ENCODE results near the gene PRKCB.

PRKCB gene

GRCh38 chr16:23866621-23867020 lies 30.8 kb downstream of the PRKCB start:
- no peak for DNase-seq (ENCODE audit: low spot score)

- DNase-seq (ENCODE audit: low spot score) = no peak
Observed at GRCh38 chr16:23867566-23867965, 31.8 kb downstream of the PRKCB start.

- no peak for DNase-seq (ENCODE audit: low spot score)
Observed at GRCh38 chr16:23868136-23868535, 32.4 kb downstream of the PRKCB start.

DNA sequence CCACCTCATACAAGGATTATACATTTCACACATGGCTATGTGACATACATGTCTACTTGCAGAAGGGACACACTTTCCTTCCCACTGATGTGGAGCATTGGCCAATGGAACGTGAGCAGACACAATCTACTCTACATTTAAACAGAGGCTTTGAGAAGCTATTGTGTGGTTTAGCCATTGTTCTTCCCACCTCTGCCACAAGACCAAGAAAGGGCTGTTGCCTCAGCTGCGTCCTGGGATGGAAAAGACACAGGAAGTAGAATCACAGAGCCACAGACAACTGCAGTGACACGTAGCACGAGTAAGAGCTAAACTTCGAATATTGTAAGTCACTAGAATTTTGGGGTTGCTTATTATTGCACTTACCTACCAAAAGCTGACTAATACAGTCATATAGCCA lies 33.3 kb downstream of the PRKCB start:
- DNase-seq (ENCODE audit: low spot score) = peak; percentile 55

DNA sequence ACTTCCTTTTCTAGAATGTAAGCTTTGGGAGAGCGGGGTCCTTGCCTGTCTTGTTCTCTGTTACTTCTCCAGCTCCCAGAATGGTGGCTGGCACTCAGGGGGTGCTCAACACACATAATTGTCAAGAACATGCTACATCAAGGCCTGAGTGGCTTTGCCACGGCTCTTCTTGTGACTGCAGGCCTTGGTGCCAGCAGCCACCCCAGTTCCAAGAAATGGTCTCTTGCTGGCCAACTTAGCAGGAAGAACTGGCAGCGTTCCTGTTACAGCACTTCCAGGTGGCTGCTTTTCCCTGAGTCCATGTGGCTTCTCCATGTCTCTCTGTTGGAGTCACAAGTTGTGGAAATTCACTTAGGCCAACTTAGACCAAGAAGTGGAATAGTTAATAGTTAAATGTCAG lies 36.1 kb downstream of the PRKCB start:
- DNase-seq (ENCODE audit: low spot score) = no peak

DNA sequence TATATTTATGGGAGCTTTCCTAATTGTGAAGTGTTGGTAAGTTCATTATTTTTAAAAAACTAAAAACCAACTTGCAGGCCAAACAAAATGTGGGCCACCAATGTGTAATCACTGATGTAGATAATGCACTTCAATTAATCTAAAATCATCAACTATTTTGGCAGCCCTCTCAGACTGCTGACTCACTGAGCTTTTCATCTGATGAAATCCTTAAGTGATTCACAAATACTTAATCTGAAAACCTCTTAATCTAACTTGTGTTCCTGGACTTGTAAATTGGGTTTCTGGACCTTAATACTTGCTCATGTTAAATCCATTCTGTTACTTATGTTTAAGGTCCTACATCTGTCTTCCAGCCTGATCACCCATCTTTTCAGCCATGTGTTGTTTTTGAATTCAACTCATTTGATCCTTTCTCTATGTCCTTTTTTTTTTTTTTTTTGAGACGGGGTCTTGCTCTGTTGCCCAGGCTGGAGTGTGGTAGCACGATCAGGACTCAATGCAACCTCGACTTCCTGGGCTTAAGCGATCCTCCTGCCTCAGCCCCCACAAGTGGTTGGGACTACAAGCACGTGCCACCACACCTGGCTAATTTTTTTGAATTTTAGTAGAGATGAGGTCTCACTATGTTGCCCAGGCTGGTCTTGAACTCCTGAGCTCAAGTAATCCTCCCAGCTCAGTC lies 39.0 kb downstream of the PRKCB start:
- DNase-seq (ENCODE audit: low spot score) = no peak

DNA sequence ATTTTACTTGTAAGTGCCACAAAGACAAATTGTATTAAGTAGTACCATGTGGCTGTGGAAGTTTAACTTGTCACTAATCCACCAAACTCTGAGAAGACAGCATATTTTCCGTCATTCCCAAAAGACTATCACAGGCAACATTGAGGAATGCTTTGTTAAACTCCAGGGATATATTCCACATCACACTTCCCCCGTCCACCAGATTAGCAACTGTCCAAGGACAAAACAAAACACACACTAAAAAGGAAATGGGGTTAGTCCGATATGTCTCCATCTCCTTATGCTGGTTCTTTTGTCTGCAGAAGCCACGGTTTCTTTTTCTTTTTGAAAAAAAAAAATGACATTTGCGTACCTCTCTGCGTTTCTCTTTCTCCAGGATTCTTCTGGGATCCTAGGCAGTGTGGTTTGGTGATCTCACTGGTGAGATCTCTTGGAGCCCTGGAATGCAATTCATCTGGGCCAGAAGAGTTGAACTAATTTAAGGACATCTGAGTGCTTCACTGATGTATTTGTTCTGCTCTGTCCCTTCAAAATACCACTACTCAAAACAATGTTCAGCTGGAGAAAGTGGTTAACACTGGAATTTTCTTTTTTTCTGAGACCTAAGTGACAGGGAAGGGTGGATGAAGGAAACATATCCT lies 40.6 kb downstream of the PRKCB start:
- no peak for DNase-seq (ENCODE audit: low spot score)

GRCh38 chr16:23877107-23878070 lies 41.6 kb downstream of the PRKCB start:
- DNase-seq (ENCODE audit: low spot score) = peak; percentile 20

DNA sequence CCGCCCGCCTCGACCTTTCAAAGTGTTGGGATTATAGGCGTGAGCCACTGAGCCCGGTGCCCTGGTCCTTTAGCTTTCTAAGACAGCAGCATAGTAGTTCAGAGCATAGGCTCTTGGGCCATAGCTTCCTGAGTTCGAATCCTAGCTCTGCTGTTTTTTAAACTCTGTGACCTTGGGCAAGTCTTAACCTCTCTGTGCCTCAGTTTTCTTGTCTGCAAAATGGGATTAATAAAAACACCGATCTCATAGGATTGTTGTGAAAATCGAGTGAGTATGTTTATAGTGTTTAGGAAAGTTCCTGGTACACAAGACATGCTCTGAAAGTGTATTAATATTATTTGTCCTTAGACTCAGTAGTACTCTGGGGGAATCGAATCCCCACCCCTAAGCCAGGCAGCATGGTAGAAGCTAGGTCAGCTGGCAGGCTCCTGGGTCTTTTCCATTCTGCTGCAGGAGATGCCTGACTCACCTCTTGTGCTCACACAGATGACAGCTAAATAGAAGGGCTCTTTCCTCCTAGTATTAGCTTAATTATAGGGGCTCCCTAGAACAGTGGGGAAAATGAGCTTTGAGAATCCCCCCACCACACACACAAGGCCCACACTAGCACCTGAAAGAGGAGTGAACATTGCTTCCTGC lies 44.1 kb downstream of the PRKCB start:
- DNase-seq (ENCODE audit: low spot score) = no peak

DNA sequence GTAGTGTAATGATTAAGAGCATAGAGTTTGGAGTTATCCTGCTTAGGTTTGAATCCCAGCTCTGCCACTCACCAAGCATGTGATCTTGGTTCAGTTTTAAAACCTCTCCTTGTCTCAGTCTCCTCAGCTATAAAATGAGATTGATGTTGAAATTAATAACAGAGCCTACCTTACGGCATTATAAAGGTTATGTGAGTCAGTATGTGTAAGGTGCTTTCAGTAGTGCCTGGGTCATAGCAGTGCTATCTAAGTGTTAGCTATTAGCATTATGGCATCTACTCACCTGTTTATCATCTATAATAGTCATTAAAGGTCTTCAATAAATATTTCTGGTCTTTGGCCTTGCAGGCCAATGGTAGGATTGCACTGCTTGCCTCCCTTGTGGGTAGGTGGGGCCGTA lies 53.4 kb downstream of the PRKCB start:
- no peak for DNase-seq (ENCODE audit: low spot score)

DNA sequence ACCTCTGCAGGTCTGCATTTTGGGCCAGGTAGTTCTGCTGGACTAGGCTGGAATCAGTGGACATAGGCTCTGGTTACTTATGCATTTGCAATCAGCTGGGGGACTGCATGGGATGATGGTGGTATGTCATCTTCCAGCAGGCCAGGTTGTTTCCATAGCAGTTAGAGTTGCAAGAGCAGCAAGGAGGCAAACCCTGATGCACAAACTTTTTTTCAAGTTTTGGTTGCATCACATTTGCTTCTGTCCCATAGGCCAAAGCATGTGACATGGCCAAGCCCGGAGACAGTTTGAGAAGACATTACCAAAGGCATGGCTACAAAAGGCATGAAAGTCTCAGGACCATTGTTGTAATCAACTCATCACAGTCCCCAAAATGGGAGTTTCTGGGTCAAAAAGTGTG lies 58.2 kb downstream of the PRKCB start:
- DNase-seq (ENCODE audit: low spot score) = no peak

DNA sequence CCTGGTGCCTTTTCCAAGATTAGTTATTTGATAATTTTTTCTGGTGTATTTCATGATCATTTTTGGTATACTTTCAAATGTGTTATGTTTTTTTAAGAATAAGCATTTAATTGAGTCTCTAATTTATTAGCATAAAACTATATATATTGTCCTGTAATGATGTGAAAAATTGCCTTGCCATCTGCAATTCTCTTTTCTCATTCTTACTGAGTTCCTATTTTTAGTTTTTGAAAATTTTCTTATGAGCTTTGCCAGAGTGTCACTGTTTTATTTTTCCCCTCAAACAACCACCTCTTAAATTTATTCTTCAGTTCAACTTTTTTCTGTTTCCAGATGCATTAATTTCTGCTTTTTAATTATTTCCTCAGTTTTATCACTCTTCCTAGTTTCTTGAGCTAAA lies 59.3 kb downstream of the PRKCB start:
- DNase-seq (ENCODE audit: low spot score) = no peak

GRCh38 chr16:23896832-23897821 lies 61.3 kb downstream of the PRKCB start:
- DNase-seq (ENCODE audit: low spot score) = no peak

DNA sequence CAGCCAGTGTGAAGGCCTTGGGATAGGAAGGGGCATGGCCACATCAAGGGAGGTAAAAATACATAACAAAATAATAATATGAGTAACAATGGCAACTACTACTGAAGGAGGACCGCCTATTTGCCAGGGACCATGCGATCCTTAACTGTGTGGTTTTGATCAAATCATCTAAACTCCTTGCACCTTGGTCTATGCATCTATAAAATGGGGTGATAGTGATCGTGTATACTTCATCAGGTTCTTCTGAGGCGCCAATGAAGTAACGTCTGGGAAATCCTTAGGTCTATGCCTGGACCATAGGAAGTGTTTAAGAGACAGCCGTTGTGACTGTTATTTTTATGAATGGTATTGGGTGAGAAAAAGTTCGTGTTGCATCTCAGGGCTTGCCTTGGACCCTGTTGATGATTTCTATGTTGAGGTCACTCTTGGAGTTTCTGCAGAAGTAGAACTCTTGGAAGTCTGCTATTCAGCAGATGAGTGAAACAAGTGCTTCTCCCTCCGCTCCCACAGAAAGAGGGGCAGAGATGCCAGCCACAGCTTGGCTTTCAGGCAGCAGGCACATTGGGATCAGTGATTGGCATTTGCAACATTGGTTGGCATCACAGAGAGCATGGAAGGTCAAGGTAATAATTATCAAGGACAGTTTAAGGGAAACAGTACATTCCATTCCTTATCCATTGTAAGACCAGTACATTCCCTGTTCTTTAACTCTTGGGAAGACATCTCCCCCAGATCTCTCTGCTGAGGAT lies 63.1 kb downstream of the PRKCB start:
- DNase-seq (ENCODE audit: low spot score) = no peak

- no peak for DNase-seq (ENCODE audit: low spot score)
Observed at GRCh38 chr16:23899869-23900268, 64.1 kb downstream of the PRKCB start.

DNA sequence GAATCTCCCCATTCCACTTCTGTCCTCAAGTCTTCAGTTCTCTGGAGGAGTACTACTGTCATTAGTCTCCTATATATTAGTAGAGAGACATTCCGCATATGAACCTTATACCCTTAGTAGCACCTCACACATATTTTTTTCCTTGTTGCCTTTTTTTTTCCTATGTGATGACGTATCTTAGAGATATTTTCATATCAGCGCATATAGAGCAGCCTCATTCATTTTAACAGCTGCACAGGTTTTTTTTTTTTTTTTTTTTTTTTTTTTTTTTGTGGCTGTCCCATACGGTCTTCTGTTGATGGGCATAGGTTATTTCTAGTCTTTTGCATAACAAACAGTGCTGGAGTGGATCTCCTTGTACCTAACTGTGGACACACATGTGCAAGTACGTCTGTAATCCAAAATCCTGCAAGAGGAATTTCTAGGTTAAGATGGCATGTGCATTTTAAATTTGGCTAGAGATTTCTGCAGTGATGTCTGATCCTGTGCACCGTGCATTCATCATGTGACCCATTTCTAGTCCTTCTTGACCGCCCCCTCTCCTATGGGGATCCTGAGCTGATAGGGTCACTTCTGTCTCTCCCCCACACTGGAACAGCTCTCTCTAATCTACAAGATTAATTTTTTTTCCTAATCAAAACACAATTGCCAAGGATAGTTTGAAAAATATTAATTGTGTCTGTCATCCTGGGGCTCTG lies 64.8 kb downstream of the PRKCB start:
- no peak for DNase-seq (ENCODE audit: low spot score)

DNA sequence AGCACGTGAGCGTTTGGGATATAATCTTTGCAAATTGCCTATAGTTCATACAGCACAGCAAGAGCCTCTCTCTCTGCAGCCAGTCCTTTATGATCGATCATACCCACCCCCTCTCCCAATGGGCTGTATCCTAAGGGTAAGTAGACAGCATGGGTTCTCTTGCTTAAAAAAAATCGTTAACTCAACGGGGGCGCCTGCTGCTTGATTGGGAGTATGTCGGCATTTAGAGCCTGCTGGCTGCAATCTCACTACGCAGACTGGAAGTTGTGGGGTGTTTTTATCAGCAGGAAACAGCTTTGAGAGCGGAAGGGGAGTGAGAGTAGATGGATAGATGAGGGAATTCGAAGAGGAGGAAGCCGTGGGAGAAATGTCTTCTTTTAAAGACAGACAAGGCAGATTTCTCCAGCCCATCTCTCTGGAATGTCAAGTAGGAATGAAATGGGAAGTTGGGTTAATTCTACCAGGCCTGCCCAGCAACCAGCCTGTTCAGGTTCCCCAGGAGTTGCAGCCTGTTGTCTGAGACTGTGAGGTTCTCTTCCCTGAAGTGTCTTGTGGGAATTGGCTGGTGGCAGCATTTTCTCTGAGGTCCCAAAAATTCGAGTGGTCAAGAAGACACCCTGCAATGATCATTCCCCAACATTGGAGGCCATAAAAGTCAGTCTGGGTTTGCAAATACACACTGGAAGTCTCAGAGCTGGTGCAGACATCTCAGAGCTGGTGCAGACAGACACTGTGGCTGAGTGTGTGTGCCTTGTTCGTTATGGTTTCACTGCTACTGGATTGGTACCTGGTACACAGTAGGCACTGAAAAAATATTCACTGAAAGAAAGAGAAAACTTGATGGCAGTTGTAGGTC lies 65.6 kb downstream of the PRKCB start:
- no peak for DNase-seq (ENCODE audit: low spot score)

GRCh38 chr16:23902034-23902747 lies 66.4 kb downstream of the PRKCB start:
- no peak for DNase-seq (ENCODE audit: low spot score)

Data from activated CD4-positive, alpha-beta T cell treated with anti-CD3 and anti-CD28 coated beads, Interleukin-2, Interleukin-4, amounts not matched to agents 100 ng/mL and 50 ng/mL, durations not matched to agents 16 hours and 8 hours (primary cell).